Left ventricle myocardium inferior (tissue), 1 donor: Measurements from ENCODE around the gene NCL. TPM values are rescaled to one million over a fixed set of nuclear protein-coding genes. Genes with fewer than 3 reads are reported as not detected.

ENCODE experiments used
- DNase-seq: peaks from one replicate; pipeline ENCODE4 v3.0.0-alpha.2; 2020
- H3K27ac ChIP-seq: fragments of 200-600 bp; replicated peaks from 2 replicates; pipeline ENCODE4 v1.8.0; 2021
- H3K27me3 ChIP-seq: fragments of 200-600 bp; 2 replicates; pipeline ENCODE4 v1.8.0; 2021; ENCODE audit warnings: low read depth
- H3K36me3 ChIP-seq: fragments of 200-600 bp; 2 replicates; pipeline ENCODE4 v1.8.0; 2021
- H3K4me1 ChIP-seq: fragments of 200-600 bp; 2 replicates; pipeline ENCODE4 v1.8.0; 2021
- H3K4me3 ChIP-seq: fragments of 200-600 bp; 2 replicates; pipeline ENCODE4 v1.8.0; 2021; ENCODE audit warnings: mild to moderate bottlenecking, moderate library complexity
- H3K9me3 ChIP-seq: fragments of 200-600 bp; replicated peaks from 2 replicates; pipeline ENCODE4 v1.8.0; 2021
- CTCF ChIP-seq: fragments of 200-600 bp; IDR thresholded peaks from 2 replicates; pipeline ENCODE4 v1.8.0; 2021; ENCODE audit warnings: antibody characterized with exemption, mild to moderate bottlenecking, borderline replicate concordance
- intact Hi-C: fragments of 100-400 bp; cut with micrococcal nuclease; formaldehyde crosslinking; loops from one replicate; pipeline ENCODE4 v1.11.0; 2022
- total RNA-seq: library from RNA; stranded (reverse); fragmentation: NEBNext Ultra II Directional; extraction: Animal tissue kit (Norgen Biotek cat#: 25700); gene quantifications from one replicate; pipeline ENCODE4 v1.2.1, GENCODE V29; 2021
- donor health status: DM: no; HTN: yes; CAD: no; lungs with severe emphysema.

NCL gene
- total RNA-seq, 1 donor from 2014 or later: 262 TPM

GRCh38 chr2:231467613-231468530 lies 3.6 kb upstream of the NCL start:
- DNase-seq: no peak
- peaks cover under 1% of the 10 kb centered on the region for H3K36me3 ChIP-seq
- H3K27ac ChIP-seq: no peak overlapping the region
- H3K27me3 ChIP-seq: no peaks in the 10 kb centered on the region
- TF ChIP-seq CTCF: no peak
- no peaks in the 10 kb centered on the region for H3K9me3 ChIP-seq
- peaks cover 27% of the 10 kb centered on the region for H3K4me1 ChIP-seq
- no peak overlapping the region for H3K4me3 ChIP-seq
- intact Hi-C loops: no loop called here

GRCh38 chr2:231467016-231467545 lies 2.8 kb upstream of the NCL start:
- Histone ChIP-seq H3K27me3 (no peaks in the 10 kb centered on the region), H3K4me3 (no peak overlapping the region), H3K4me1 (peaks cover 35% of the 10 kb centered on the region), H3K36me3 (peaks cover 9% of the 10 kb centered on the region), H3K9me3 (no peaks in the 10 kb centered on the region), H3K27ac (no peak overlapping the region)
- intact Hi-C loops: no loop called here
- DNase-seq: no peak
- TF ChIP-seq CTCF: no peak

GRCh38 chr2:231464576-231465540 lies 574 bp upstream of the NCL start:
- intact Hi-C loops: no loop called here
- H3K9me3 ChIP-seq: no peaks in the 10 kb centered on the region
- H3K27ac ChIP-seq: peak overlapping the region; percentile 97
- H3K36me3 ChIP-seq: peaks cover 31% of the 10 kb centered on the region
- peaks cover 57% of the 10 kb centered on the region for H3K4me1 ChIP-seq
- H3K4me3 ChIP-seq: peak overlapping the region; percentile 86
- DNase-seq: peak; percentile 99
- TF ChIP-seq CTCF: no peak
- no peaks in the 10 kb centered on the region for H3K27me3 ChIP-seq

- no peaks in the 10 kb centered on the region for H3K27me3 ChIP-seq
- peak overlapping the region; percentile 97 for H3K27ac ChIP-seq
- peaks cover 67% of the 10 kb centered on the region for H3K4me1 ChIP-seq
- H3K9me3 ChIP-seq: no peaks in the 10 kb centered on the region
- H3K36me3 ChIP-seq: peaks cover 50% of the 10 kb centered on the region
- TF ChIP-seq CTCF: no peak
- intact Hi-C loops: no loop called here
- H3K4me3 ChIP-seq: peak overlapping the region; percentile 86
- no peak for DNase-seq
These were observed 1.4 kb downstream of the NCL start for GRCh38 chr2:231462729-231463465.
